DMS53 treated with DMSO at 0.1 percent for 48 hours (cell line): ENCODE results near the gene AGBL4.

ENCODE experiments used
- DNase-seq: peaks from one replicate; lab custom pipeline; 2025; ENCODE audit not compliant: unreplicated experiment; lab: John Stamatoyannopoulos, UW

AGBL4 gene

GRCh38 chr1:48851638-48852037 is 1172.1 kb downstream of the AGBL4 start:
- no peak for DNase-seq

- DNase-seq, result no peak
Measured at GRCh38 chr1:48848035-48848434, 1175.7 kb downstream of the AGBL4 start.

GRCh38 chr1:48846441-48846840 is 1177.3 kb downstream of the AGBL4 start:
- no peak for DNase-seq

GRCh38 chr1:48844187-48844586 is 1179.6 kb downstream of the AGBL4 start:
- no peak for DNase-seq

- DNase-seq, result no peak
Measured at GRCh38 chr1:48841966-48842365, 1181.8 kb downstream of the AGBL4 start.

- DNase-seq, result no peak
Measured at GRCh38 chr1:48841461-48841860, 1182.3 kb downstream of the AGBL4 start.

GRCh38 chr1:48831120-48831978 is 1192.4 kb downstream of the AGBL4 start:
- DNase-seq, result no peak

- DNase-seq, result no peak
Measured at GRCh38 chr1:48830715-48831114, 1193.0 kb downstream of the AGBL4 start.

- DNase-seq, result no peak
Measured at GRCh38 chr1:48829446-48829845, 1194.3 kb downstream of the AGBL4 start.

- DNase-seq, result peak; percentile 36
Measured at GRCh38 chr1:48823168-48823567, 1200.6 kb downstream of the AGBL4 start.

- DNase-seq, result no peak
Measured at GRCh38 chr1:48820491-48820890, 1203.3 kb downstream of the AGBL4 start.

- DNase-seq, result peak; percentile 77
Measured at GRCh38 chr1:48817505-48818114, 1206.1 kb downstream of the AGBL4 start.

- DNase-seq, result peak; percentile 9
Measured at GRCh38 chr1:48810740-48811139, 1213.0 kb downstream of the AGBL4 start.

- DNase-seq, result no peak
Measured at GRCh38 chr1:48808496-48808895, 1215.3 kb downstream of the AGBL4 start.

- no peak for DNase-seq
Measured at GRCh38 chr1:48807554-48808260, 1216.0 kb downstream of the AGBL4 start.

GRCh38 chr1:48803474-48803873 is 1220.3 kb downstream of the AGBL4 start:
- no peak for DNase-seq

- no peak for DNase-seq
Measured at GRCh38 chr1:48794816-48795215, 1228.9 kb downstream of the AGBL4 start.

- no peak for DNase-seq
Measured at GRCh38 chr1:48793863-48794262, 1229.9 kb downstream of the AGBL4 start.

- DNase-seq, result no peak
Measured at GRCh38 chr1:48792961-48793360, 1230.8 kb downstream of the AGBL4 start.

- no peak for DNase-seq
Measured at GRCh38 chr1:48790397-48790796, 1233.4 kb downstream of the AGBL4 start.

GRCh38 chr1:48789903-48790302 is 1233.9 kb downstream of the AGBL4 start:
- DNase-seq, result no peak

GRCh38 chr1:48785869-48786268 is 1237.9 kb downstream of the AGBL4 start:
- DNase-seq, result no peak
